ENCODE measurements around the gene PI16.

DNA sequence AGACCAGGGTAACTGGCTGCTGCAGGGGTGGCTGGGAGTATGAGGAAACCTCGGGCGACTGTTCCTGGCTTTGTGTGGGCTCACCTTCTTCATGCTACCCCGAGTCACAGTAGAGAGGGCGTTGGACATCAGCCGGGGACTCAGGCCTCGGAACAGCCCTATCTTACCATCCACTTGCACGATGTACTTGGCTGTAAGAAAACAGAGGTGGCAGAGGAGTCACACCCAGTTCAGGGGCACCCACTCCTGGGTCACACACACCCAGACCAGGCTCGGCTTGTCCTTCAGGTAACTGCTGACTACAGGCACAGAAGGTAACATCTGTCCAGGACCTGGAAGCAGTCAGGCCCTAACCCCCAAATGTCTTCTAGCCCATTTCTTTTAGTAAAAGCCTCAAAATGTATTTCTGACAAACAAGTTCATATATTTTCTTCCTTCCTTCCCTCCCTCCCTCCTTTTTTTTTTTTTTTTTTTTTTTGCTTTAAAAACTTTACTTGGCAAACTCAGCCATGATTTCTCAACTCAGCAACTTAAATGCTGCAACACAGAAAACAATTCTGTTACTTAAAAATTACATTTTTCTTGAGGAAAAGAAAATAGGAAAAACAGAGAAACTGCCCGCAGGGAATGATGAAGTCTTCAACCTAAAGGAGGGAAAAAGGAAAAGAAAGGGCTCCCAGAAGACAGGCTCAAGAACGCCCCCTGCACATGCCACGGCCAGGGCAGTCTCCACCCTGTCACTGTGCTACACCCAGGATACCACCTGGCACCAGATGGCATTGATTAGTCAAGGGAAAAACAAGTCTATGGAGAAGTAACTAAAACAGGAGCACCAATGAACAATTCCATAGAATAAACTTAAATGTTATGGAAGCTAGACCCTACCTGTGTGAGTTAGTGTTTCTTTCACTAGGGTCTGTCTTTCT is 24.1 kb downstream of the PI16 start:
- TF ChIP-seq, protein P1, sequence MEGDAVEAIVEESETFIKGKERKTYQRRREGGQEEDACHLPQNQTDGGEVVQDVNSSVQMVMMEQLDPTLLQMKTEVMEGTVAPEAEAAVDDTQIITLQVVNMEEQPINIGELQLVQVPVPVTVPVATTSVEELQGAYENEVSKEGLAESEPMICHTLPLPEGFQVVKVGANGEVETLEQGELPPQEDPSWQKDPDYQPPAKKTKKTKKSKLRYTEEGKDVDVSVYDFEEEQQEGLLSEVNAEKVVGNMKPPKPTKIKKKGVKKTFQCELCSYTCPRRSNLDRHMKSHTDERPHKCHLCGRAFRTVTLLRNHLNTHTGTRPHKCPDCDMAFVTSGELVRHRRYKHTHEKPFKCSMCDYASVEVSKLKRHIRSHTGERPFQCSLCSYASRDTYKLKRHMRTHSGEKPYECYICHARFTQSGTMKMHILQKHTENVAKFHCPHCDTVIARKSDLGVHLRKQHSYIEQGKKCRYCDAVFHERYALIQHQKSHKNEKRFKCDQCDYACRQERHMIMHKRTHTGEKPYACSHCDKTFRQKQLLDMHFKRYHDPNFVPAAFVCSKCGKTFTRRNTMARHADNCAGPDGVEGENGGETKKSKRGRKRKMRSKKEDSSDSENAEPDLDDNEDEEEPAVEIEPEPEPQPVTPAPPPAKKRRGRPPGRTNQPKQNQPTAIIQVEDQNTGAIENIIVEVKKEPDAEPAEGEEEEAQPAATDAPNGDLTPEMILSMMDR (IDR thresholded peaks at IDR 0.05; ENCODE audit: low read depth, low read length): no peak
- TF ChIP-seq POLR2A (IDR thresholded peaks at IDR 0.05; ENCODE audit: extremely low read depth, insufficient read length): no peak

Data from NB4 (cell line).